PC-9 (cell line): ENCODE measurements around the gene BICC1. TPM values are rescaled to one million over a fixed set of nuclear protein-coding genes. Genes with fewer than 3 reads are reported as not detected.

ENCODE experiments used
- BruUV-seq: library from RNA; stranded (reverse); fragments of 400-500 nt; replicated peaks from 2 replicates; lab custom pipeline; 2021; lab: Mats Ljungman, UMichigan
- CTCF ChIA-PET: fragments of 300-600 bp; sonication (Branson Sonifier 250); formaldehyde crosslinking; loops from one replicate; lab custom pipeline; 2022; ENCODE audit warnings: antibody characterized with exemption; lab: Charles Lee
- POLR2A ChIA-PET: fragments of 300-600 bp; sonication (Branson Sonifier 250); formaldehyde crosslinking; loops from one replicate; lab custom pipeline; 2022; ENCODE audit warnings: antibody characterized with exemption; ENCODE audit not compliant: unreplicated experiment; lab: Charles Lee
- DNase-seq, 2 experiments: peaks; one replicate each; pipeline versions ENCODE4 v3.0.0 to v3.0.0-alpha.2; 2015 to 2022; ENCODE audit warnings: mixed read lengths in 1 of 2
- H2AFZ ChIP-seq: fragments of 200-600 bp; sonication (generic); 2 replicates; pipeline ENCODE4 v1.8.1; 2017; ENCODE audit warnings: antibody characterized with exemption
- H3F3A ChIP-seq: fragments of 200-600 bp; sonication (generic); 2 replicates; pipeline ENCODE4 v1.8.1; 2017; ENCODE audit warnings: antibody characterized with exemption, mild to moderate bottlenecking, low read depth; ENCODE audit not compliant: insufficient read depth
- H3K27ac ChIP-seq: fragments of 200-600 bp; sonication (generic); 2 replicates; pipeline ENCODE4 v1.6.1; 2016; ENCODE audit warnings: mixed run types
- H3K27me3 ChIP-seq: fragments of 200-600 bp; sonication (generic); 2 replicates; pipeline ENCODE4 v1.6.1; 2016; ENCODE audit warnings: low read depth, mixed run types; ENCODE audit not compliant: insufficient read depth
- H3K36me3 ChIP-seq: fragments of 200-600 bp; sonication (generic); 2 replicates; pipeline ENCODE4 v1.6.1; 2016; ENCODE audit warnings: low read depth, mixed run types
- H3K4me1 ChIP-seq: fragments of 200-600 bp; sonication (generic); replicated peaks from 2 replicates; pipeline ENCODE4 v1.6.1; 2016; ENCODE audit warnings: mixed run types; ENCODE audit not compliant: insufficient read depth
- H3K4me2 ChIP-seq: fragments of 200-600 bp; sonication (generic); 2 replicates; pipeline ENCODE4 v1.6.1; 2017; ENCODE audit warnings: mixed run types
- H3K4me3 ChIP-seq: fragments of 200-600 bp; sonication (generic); 2 replicates; pipeline ENCODE4 v1.6.1; 2016; ENCODE audit warnings: mixed run types
- H3K79me2 ChIP-seq: fragments of 200-600 bp; sonication (generic); 2 replicates; pipeline ENCODE4 v1.6.1; 2017; ENCODE audit warnings: low read depth, mixed run types
- H3K9me2 ChIP-seq: fragments of 200-600 bp; sonication (generic); 2 replicates; pipeline ENCODE4 v1.8.1; 2017; ENCODE audit warnings: mild to moderate bottlenecking; ENCODE audit not compliant: insufficient read depth
- H3K9me3 ChIP-seq: fragments of 200-600 bp; sonication (generic); 2 replicates; pipeline ENCODE4 v1.8.1; 2016; ENCODE audit warnings: low read depth; ENCODE audit not compliant: insufficient read depth
- H4K20me1 ChIP-seq: fragments of 200-600 bp; sonication (generic); 2 replicates; pipeline ENCODE4 v1.8.1; 2017; ENCODE audit not compliant: insufficient read depth
- EZH2 ChIP-seq: fragments of 200-600 bp; sonication (generic); IDR thresholded peaks from 2 replicates; pipeline ENCODE4 v1.8.0; 2017; ENCODE audit warnings: antibody characterized with exemption, low read depth
- intact Hi-C: fragments of 100-400 bp; cut with micrococcal nuclease; formaldehyde crosslinking; loops from one replicate; pipeline ENCODE4 v1.10.0; 2022; ENCODE audit not compliant: unreplicated experiment
- total RNA-seq: library from RNA; stranded (reverse); gene quantifications from 2 replicates; pipeline ENCODE4 v1.2.3, GENCODE V29; 2021
- TF ChIP-seq, protein P1 (sequence below): fragments of 200-600 bp; sonication (generic); conservative IDR thresholded peaks from 2 replicates; pipeline ENCODE4 v1.6.1; 2017; ENCODE audit warnings: mixed run types, antibody characterized with exemption, mild to moderate bottlenecking, moderate library complexity

Gene BICC1
- total RNA-seq, 1 experiment from 2014 or later, result not detected

DNA sequence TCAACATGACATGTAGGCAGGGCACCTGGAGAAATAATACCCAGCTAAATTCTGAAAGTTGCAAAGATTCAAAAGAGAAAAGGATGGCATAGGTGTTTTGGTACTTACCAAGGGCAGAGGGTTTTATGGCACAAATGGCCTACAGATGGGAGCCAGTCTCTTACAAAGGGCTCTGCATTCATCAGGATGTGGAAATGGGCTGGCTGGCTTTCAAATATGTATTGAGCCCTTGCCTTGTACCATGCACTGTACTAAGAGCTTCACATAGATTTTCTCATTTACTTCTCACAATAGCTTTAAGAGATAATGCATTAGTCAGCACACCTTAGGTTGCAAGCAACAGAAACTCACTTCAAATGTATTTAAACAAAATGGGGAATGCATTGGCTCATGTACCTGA, 327.1 kb downstream of the BICC1 start:
- H3K4me2 ChIP-seq, result no peak overlapping the region
- H3K27ac ChIP-seq, result no peak overlapping the region
- no peaks in the 10 kb centered on the region for H3K79me2 ChIP-seq
- POLR2A ChIA-PET, result interaction anchor here (0.5 kb wide), 1 partner anchor 18 kb away, joined by 3 read pairs; no protein-coding TSS in a partner anchor
- no peaks in the 10 kb centered on the region for H3K36me3 ChIP-seq
- H3F3A ChIP-seq, result no peaks in the 10 kb centered on the region
- CTCF ChIA-PET, result no interaction called here
- H4K20me1 ChIP-seq, result no peaks in the 10 kb centered on the region
- H3K4me1 ChIP-seq, result no peaks in the 10 kb centered on the region
- H3K9me3 ChIP-seq, result no peaks in the 10 kb centered on the region
- no peak overlapping the region for H3K4me3 ChIP-seq
- TF ChIP-seq, protein P1, sequence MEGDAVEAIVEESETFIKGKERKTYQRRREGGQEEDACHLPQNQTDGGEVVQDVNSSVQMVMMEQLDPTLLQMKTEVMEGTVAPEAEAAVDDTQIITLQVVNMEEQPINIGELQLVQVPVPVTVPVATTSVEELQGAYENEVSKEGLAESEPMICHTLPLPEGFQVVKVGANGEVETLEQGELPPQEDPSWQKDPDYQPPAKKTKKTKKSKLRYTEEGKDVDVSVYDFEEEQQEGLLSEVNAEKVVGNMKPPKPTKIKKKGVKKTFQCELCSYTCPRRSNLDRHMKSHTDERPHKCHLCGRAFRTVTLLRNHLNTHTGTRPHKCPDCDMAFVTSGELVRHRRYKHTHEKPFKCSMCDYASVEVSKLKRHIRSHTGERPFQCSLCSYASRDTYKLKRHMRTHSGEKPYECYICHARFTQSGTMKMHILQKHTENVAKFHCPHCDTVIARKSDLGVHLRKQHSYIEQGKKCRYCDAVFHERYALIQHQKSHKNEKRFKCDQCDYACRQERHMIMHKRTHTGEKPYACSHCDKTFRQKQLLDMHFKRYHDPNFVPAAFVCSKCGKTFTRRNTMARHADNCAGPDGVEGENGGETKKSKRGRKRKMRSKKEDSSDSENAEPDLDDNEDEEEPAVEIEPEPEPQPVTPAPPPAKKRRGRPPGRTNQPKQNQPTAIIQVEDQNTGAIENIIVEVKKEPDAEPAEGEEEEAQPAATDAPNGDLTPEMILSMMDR, result no peak
- no peak for TF ChIP-seq EZH2
- intact Hi-C loops, result no loop called here
- no peak overlapping the region for H2AFZ ChIP-seq
- no peaks in the 10 kb centered on the region for H3K9me2 ChIP-seq
- H3K27me3 ChIP-seq, result no peaks in the 10 kb centered on the region
- no peak for DNase-seq
- no TSS peak for BruUV-seq

DNA sequence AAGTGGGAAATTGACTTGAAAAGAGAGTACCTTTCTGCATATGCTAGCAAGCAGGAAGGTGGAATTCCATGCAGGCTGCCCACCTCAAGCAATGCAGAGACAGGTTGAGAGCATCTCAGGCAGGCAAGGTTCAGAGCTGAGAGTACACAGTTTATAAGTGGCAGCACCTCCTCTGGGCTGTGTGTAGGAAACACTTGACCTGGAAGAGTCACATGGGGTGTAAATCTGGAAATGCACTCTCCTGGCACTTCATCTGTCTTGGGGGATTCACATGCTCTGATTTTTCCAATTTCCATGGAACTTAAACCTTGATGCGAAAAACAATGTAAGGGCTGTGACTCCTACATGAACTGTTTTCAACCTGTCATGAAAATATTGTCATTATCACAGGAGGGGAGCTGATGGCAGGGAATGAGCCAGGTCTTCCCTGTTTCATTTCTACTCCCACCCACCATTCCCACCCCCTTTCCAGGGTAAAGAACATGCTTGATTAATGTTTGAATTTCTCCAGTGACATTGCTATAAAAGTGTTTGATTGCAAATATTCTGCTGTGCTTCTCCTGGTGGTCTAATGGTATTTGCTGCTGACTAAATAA, 328.3 kb downstream of the BICC1 start:
- ChIA-PET POLR2A (no interaction called here), CTCF (no interaction called here)
- TF ChIP-seq, protein P1, result no peak
- no peak for TF ChIP-seq EZH2
- Histone ChIP-seq H3K4me2 (no peak overlapping the region), H4K20me1 (no peaks in the 10 kb centered on the region), H3K36me3 (no peaks in the 10 kb centered on the region), H3F3A (no peaks in the 10 kb centered on the region), H3K79me2 (no peaks in the 10 kb centered on the region), H3K4me1 (no peaks in the 10 kb centered on the region), H3K27me3 (no peaks in the 10 kb centered on the region), H2AFZ (no peak overlapping the region), H3K9me2 (no peaks in the 10 kb centered on the region), H3K27ac (no peak overlapping the region), H3K4me3 (no peak overlapping the region), H3K9me3 (no peaks in the 10 kb centered on the region)
- DNase-seq, result no peak
- BruUV-seq, result no TSS peak
- intact Hi-C loops, result no loop called here

DNA sequence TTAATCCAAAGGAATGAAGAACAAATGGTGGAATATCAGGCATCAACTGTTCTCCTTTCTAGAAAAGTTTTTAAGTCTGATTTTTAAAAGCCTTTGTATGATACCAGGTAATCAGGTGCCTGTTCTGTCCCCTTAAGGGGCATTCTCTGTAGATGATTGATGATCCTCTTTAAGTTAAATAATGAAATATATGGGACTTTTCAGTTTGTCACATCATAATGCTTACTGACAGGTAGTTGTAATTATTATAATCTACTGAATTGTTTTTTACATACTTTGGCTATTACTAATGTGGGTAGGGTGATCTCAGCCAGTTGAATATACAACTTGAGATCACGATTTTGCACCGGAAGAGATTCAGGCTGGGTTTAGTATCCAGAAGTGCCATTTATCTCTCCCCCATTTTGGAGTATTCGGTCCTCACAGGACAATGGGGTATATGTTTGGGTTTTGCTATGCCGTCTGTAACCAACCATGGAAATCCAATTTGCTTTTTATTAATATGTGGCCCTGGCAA, 330.2 kb downstream of the BICC1 start:
- intact Hi-C loops, result no loop called here
- Histone ChIP-seq H3F3A (no peaks in the 10 kb centered on the region), H3K27ac (no peak overlapping the region), H3K36me3 (no peaks in the 10 kb centered on the region), H3K4me2 (no peak overlapping the region), H3K9me3 (no peaks in the 10 kb centered on the region), H4K20me1 (no peaks in the 10 kb centered on the region), H2AFZ (no peak overlapping the region), H3K4me3 (no peak overlapping the region), H3K79me2 (no peaks in the 10 kb centered on the region), H3K9me2 (no peaks in the 10 kb centered on the region), H3K27me3 (no peaks in the 10 kb centered on the region), H3K4me1 (no peaks in the 10 kb centered on the region)
- ChIA-PET CTCF (no interaction called here), POLR2A (no interaction called here)
- TF ChIP-seq, protein P1, result no peak
- TF ChIP-seq EZH2, result no peak
- no TSS peak for BruUV-seq
- no peak for DNase-seq
